GM19438 (cell line): ENCODE measurements around the gene ANKRD29.
A peak's percentile ranks its signal among the peaks of the same experiment; 100 is the strongest.
"Not testable (repeated sequence)": the region's sequence is repeated elsewhere in the genome, so short reads cannot be mapped to it uniquely, and the experiment has no call there.

ENCODE experiments used
- ATAC-seq: cut with Tn5 transposase; IDR thresholded peaks from one replicate; pipeline ENCODE4 v1.9.1; 2021; ENCODE audit warnings: low read depth; ENCODE audit not compliant: unreplicated experiment

ANKRD29 gene

DNA sequence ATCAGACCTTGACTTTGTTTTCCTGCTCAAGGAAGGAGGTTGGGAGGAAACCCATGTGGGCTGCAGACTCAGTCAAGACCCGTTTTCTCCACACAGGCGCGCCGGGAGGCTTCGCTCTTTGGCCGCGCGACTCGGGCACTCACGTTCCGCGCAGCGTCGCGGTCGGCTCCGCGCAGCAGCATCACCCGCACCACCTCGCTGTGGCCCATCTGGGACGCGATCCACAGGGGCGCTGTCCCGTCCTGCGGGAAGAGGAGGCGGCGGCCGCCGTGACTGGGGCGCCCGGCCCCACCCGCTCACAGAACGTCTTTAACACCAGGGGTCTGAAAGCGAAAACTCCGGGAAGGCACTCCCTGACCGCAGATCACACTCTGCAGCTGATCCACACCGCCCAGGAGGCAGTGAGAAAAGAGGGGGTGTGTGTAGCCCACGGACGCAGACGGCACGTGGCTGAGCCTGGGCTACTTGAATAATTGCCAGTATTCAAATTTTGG, 43.3 kb downstream of the ANKRD29 start:
- ATAC-seq = peak; percentile 26

DNA sequence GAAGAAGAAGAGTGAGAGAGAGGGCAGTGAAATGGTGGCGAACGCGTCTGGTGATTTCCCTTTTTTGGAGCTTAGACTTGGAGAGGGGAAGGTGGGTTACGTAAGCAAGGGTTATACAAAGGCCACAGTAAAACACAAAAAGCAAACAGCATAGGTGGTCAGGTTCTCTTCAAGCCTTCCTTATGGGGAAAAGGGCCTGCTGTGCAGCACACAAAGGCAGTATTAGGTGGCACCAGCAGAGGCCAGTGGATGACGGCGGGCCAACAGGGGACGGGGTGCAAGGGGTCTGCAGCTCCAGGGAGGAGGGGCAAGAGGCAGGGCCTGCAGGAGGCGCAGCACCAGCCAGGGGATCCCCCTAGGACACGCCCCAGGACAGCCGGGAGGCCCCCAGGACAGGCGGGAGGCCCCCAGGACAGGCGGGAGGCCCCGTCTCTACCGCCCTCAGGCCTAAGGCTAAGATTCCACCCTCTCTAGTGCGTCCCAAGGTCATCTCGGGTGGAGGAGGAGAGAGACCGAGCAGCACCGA, 43.8 kb downstream of the ANKRD29 start:
- ATAC-seq = peak; percentile 47

- no peak for ATAC-seq
These were observed 45.2 kb downstream of the ANKRD29 start for GRCh38 chr18:23617412-23618014.

GRCh38 chr18:23616258-23616657, 46.5 kb downstream of the ANKRD29 start:
- ATAC-seq = no peak

GRCh38 chr18:23614891-23615290, 47.8 kb downstream of the ANKRD29 start:
- ATAC-seq = no peak

DNA sequence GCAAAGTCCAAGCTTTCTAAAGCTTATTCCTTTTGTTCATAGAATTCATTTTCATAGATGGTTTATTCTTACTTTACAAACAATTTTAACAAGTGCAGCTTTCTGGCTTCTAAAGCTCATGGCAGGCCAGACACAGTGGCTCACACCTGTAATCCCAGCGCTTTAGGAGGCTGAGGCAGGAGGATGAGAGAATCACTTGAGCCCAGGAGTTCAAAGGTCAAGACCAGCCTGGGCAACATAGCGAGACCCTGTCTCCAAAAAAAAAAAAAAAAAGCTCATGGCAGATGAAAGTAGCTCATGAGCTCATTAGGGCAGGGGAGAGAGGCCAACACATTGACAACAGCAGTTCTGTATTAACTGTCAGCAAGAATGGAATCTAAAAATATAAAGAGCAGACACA, 48.3 kb downstream of the ANKRD29 start:
- ATAC-seq = no peak

- not testable (repeated sequence) for ATAC-seq
These were observed 49.6 kb downstream of the ANKRD29 start for GRCh38 chr18:23613091-23613475.

DNA sequence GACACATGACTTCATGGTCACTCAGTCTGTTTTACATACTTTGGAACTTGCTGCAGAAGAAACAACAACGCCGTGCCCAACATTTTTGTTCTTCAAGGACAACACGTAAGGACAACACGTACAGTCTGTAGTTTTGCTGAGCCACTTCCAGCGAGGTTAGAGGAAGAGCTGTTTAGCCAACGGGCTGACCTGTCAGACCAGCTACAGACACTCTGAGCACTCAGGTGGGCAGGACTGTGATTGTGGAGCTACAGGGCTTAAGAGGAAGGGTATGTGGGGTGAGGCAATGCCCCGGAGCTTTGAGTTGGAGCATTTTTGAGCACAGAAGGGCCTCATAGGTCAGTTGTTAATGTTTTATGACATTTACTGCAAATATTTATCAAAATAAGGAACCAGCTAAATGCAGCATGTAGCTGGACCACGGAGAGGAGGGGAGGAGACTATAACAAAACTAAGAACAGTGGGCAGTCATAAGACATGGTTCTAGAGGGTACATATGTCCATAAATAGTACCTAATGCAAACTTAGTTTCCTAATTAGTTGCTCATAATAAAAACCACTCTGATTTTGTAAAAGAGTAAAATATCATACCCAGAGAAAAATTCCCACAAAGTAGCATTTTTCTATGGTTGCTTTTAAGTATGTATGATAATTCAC, 50.1 kb downstream of the ANKRD29 start:
- ATAC-seq = no peak

DNA sequence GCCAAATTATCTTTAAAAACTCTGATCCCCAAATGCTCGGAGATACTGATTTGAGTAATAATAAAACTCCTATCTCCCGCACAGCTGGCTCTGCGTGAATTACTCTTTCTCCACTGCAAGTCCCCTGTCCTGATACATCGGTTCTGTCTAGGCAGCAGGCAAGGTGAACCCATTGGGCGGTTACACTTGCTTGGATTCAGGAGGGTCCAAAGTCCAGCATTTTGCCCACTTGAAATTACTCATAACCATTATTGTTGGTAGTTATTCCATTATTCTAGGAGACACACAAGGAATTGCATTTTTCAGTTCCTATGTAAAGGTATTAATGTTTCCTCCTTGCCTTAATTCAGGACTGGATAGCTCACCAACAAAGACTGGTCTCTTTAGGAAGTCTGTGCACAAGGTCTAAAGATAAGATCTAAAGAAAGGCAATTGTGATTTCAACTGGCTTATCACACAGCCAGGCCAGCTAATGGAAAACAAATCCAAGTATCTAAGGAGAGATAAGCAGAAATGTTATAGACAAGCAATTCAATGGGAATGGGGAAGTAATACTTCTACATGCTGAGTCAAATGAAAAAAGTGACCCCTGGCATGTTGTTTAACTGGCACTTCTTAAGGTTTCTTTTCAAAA, 53.2 kb downstream of the ANKRD29 start:
- no peak for ATAC-seq

- ATAC-seq = no peak
These were observed 54.5 kb downstream of the ANKRD29 start for GRCh38 chr18:23608211-23608610.

DNA sequence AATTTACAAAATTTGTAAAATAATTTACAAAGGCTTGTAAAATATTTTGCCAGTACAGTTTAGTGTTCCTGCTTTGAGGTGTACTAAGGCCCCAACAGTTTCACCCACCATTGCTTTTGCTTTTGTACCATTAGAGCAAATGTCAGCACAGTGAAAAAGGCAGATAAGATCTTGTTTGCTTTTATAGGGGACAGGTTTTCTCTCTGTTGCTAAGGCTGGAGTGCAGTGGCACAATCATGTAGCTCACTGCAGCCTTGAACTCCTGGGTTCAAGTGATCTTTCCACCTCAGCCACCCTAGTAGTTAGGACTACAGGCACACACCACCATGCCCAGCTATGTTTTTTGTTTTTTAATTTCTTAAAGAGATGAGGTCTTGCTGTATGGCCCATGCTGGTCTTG, 56.8 kb downstream of the ANKRD29 start:
- no peak for ATAC-seq

- ATAC-seq = no peak
These were observed 62.9 kb downstream of the ANKRD29 start for GRCh38 chr18:23599809-23600208.

- ATAC-seq = no peak
These were observed 66.5 kb downstream of the ANKRD29 start for GRCh38 chr18:23596183-23596582.

DNA sequence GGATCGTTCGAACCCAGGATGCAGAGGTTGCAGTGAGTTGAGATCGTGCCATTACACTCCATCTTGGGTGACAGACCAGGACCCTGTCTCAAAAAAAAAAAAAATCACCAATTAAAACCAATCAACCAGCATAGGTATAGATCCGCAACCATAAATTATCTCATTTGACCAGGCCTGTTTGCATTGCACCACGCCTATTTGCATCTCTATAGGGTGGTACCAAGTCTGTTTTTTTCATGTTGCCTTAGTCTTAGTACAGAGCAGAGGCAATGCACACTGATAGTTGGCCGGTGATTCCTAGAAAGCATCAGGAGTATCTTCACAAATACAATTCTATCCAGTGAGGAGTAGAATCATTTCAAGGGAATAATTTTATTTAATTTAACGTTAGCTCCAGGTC, 67.1 kb downstream of the ANKRD29 start:
- ATAC-seq = no peak

DNA sequence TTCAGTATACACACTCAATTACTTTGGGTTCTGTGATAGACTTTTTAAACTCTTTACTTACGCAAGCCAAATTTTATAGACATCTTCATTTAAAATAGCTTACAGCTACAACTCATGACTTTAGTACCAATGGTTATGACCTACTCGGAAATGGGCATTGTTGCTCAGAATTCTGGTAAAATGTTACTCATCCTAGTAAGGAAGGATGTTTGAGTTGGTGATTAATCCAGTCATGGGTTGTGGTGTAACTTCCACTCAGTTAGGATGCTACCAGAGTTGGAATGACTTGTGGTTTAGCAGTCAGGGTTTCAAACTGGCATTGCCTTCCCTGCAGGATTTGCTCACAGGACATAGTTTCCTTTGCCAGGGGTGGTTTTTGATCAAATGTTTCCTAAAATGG, 69.0 kb downstream of the ANKRD29 start:
- no peak for ATAC-seq

- ATAC-seq = no peak
These were observed 69.8 kb downstream of the ANKRD29 start for GRCh38 chr18:23592911-23593310.

DNA sequence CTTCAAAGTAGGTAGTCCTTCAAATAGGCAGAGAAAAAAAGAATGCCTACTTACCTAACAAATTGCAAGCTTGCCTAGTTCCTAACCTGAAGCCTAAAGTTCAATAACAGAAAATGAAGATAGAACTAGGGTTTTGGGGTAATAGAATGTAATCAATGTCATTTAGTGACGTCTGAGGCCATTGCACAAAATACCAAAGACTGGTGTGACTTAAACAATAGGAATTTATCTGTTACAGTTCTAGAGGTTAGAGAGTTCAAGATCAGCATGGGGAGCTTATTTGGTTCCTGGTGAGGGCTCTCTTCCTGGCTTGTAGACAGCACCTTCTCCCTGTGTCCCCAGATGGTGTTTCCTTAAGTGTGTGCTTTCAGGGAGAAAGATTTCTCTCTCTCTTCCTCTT, 71.7 kb downstream of the ANKRD29 start:
- no peak for ATAC-seq

GRCh38 chr18:23588836-23589560, 73.7 kb downstream of the ANKRD29 start:
- ATAC-seq = no peak

- ATAC-seq = no peak
These were observed 75.5 kb downstream of the ANKRD29 start for GRCh38 chr18:23587220-23587642.

- peak; percentile 91 for ATAC-seq
These were observed 76.2 kb downstream of the ANKRD29 start, which contains the start of gene NPC1 for GRCh38 chr18:23586249-23587196. Gene NPC1, minus strand, starts transcription at chr18:23586506. Its CDS starts 163 bp downstream, at chr18:23586343.
